NCI-H510A treated with DMSO at 0.1 percent for 48 hours (cell line): Measurements from ENCODE around the gene SLC37A1.
A peak's percentile ranks its signal among the peaks of the same experiment; 100 is the strongest.

Source experiments
- DNase-seq: peaks from one replicate; lab custom pipeline; 2025; lab: John Stamatoyannopoulos, UW

SLC37A1 gene

DNA sequence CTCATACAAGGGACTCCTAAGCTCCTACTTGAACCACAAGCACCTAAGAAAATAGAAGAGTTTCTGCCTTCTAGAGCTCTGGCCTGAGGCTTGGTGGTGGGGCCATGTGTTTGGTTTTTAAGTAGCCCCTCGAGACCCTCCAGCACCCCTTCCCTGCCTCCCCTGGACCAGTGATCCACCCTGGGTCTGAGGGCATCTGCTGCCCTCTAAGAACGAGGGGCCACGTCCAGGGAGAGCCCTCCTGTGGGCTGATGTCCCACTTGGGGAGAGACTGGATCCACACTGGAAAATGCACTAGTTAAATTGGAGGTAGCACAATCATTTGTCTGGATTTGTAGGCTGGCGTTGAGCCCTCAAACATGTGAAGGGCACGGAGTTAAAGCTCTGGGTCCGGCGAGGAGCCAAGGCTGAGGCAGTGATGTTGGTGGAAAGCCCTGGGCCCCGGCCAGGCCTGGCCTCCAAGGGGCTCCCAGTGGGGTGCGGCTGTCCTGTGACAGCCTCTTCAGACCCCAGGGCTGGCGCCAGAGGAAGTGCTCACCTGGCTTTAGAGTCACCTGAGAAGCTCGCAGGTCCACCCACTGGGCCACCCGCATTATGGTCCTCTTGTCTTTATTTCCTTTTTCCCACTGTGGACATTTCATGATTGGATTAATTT, 65.2 kb downstream of the SLC37A1 start:
- DNase-seq = no peak

- no peak for DNase-seq
Measured at GRCh38 chr21:42579456-42580075, 65.9 kb downstream of the SLC37A1 start.

DNA sequence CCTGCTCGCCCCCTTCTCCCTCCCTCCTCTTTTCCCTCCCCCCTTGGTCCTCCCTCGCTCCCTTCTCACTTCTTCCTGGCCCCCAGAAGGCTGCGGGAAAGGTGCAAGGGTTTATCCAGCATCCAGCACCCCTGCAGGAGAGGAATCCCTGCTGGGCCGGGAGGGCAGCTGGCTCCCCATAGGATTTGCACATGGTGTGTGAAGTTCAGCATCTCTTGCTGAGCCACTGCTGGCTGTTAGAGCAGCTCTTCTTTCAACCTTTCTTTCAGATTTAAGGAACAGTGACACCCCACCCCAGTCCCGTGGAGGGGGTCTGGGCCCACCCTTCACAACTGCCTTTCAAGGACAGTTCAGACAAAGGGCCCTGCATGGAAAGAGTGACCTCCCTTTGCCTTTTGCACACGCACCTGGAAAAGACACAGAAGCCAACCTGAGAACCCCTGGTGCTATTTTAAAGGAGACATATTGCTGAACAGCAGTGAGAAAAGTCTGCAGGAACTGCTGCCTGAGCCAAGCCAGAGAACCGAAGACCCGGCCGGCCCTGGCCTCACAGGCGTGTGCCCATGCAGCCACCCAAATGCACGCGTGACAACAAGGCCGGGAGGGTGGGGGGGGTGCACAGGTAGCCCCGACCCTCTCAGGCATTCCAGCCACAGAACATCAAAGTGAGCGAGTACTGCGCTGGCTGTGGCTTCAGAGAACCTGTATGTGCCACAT, 66.6 kb downstream of the SLC37A1 start:
- DNase-seq = no peak

- DNase-seq = no peak
Measured at GRCh38 chr21:42580793-42581321, 67.2 kb downstream of the SLC37A1 start.

GRCh38 chr21:42581336-42581992, 67.8 kb downstream of the SLC37A1 start:
- DNase-seq = no peak

GRCh38 chr21:42581993-42582786, 68.5 kb downstream of the SLC37A1 start:
- DNase-seq = no peak

GRCh38 chr21:42582787-42583476, 69.3 kb downstream of the SLC37A1 start:
- DNase-seq = no peak

DNA sequence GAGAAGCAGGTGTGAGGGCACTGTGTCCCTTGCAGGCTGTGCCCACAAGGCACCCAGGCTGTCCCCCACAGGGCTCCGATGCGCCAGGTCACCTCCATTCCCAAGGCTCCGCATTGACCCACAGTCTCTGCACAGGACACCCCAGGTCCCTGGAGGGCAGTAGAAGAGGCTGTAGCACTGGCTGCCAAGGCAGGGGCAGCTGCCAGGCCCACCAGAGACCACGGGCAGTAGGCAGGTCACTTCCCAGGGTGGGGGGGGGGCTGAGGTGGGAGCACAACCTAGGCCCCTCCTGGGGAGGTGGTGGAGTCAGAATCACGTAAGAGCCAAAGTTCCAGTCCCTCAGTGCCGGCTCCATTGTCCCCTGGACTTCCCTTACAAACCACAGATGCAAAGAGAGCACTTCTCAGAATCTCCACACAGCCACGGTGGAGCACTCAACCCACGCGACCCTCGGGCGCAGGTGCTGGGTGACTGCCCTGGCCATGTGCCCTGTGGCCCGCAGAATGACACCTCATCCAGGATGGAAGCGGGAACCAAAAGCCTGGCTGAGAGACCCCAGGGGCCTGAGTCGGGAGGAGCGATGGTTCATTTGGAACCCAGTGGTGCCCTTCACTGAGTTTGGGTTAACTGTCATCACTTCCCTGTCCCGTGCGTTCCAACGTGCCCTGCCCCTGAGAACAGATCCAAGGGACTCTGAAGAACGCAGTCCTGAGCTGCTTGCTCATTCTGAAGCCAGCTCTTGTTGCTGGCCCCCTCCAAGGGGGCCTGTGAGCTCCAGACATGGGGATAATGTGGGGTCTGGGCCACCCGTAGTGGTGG, 70.0 kb downstream of the SLC37A1 start:
- no peak for DNase-seq

DNA sequence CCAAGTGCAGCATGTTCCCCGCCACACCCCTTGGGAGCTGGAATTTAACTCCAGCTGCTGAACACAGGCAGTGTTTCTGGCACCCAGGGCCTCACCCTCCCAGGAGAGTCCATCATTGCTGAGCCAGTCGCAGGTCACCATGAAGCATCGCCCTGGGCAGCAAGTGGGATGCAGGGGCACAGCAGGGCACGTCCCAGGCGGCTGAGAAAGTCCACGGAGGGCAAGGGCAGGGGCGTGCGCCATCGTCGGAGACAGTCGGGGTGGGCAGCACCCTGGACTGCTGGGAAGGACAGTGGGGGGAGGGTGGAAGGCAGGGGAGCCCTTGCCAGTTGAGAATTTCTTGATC, 70.6 kb downstream of the SLC37A1 start:
- DNase-seq = no peak

- no peak for DNase-seq
Measured at GRCh38 chr21:42585881-42586280, 72.2 kb downstream of the SLC37A1 start.

- DNase-seq = no peak
Measured at GRCh38 chr21:42586406-42586805, 72.8 kb downstream of the SLC37A1 start.

DNA sequence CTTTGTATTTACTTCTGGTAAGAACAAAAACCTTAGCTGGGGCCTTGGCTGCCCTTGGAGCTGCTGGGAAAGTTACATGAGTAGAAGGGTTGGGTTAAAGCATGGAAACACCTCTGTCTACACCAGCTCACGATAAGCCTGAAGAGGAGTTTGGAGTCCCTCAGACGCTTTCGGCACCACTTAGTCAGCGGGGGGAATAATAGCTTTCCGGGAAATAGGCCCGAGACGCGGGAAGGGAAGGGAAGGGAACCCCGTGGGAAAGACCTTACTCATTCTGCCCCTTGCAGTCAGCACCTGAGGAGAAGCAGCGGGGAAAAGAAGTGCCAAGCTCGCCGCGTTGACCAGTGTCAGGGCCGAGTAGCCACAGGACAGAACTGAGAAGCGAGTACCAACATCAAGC, 73.4 kb downstream of the SLC37A1 start:
- DNase-seq = no peak

DNA sequence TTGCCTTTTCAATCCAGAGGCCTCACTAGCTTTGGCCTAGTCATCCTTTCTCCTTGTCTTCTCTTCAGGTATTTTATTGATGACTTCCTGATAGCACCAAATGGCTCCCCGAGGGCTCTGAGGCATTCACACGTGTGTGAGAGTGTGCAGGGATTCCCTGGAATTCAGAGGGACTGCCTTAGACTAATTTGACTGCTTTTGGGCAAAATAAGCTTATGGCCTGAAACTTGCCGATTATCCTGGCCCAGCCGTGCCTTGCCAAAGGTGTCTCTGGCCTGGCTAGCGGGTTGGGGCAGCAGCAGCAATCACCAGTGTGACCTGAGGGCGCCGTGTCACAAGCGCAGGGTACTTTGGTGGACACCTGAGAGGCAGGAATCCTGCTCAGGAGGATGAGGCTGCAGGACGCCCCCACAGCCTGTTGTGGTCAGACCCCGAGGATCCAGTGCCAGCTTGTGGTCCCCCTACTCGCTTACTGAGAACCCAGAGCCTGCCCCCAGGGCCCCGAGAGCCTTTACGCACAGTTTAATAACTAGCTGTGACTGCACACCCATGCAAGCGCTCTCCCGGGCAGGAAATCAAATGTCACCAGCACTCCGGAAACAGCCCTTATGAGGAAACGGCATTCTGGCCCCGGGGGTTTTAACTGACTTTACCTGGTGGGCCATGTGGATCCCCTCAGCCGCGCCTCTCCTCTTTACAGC, 76.9 kb downstream of the SLC37A1 start:
- no peak for DNase-seq

- no peak for DNase-seq
Measured at GRCh38 chr21:42591170-42591869, 77.7 kb downstream of the SLC37A1 start.

DNA sequence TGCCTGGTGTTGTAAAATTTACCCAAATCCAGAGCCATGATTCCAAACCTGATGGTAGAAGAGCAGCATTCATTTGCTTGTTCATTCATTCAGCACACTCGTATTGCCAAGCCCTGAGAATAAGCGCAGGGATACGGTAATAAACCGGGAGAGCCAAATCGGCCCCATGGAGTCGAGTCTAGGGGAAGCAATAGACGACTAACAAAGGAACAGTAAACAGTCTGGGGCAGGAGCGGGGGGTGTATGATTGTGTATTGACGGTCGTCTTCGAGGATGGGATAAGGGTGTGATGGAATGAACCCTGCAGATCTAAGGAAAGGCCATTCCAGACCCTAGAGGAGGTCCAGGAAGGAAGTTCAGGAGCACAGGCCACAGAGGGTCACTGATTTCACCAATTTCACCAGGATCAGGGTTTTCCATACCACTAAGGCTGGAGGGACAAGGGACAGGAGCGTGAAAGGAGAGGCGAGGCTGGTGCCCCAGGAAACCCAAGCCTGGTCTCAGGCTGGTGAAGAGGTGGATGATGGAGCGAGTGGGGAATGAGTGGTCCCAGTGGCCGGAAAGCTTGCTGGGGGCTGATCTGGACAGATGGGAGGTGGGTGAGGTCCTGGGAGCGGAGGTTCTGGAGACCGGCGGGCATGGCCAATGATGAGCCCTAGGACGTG, 78.6 kb downstream of the SLC37A1 start:
- DNase-seq = no peak

DNA sequence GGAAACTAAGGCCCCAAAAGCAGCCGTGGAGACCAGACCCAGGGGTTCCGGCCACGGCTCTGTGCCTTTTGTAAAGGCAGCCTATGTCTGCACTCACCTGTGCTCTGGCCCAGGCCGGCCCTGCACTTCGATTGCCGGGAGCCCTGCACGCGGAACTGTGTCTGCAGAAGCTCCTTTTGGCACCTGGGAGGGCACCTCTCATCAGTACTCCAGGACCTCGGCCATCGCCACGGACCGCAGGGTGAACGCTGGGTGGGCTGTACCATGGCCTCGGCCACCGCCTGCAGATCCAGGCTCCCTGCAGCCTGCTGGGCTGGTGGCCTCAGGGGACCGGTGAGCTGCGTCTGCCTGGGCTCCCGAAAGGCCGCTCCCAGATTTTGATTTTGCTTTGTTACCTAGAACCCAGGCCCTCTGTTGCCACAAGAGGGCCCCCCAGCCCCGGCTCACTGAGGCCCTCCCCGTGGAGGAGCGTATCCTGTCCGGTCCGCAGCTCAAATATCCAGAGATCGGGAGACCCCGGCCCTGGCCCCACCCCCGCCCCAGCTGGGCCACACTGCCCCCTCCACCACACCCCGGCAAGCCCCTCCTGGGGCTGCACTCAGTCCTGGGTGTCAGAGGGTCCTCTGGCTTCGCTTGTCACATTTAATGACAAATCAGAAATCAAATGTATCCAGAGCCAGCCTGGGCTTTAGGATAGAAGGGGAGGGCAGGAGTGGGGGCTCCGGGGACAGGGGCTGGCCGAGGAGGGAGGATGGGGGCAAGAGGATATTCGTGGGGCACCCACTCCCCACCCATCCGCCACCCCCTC, 79.6 kb downstream of the SLC37A1 start:
- DNase-seq = peak; percentile 62

DNA sequence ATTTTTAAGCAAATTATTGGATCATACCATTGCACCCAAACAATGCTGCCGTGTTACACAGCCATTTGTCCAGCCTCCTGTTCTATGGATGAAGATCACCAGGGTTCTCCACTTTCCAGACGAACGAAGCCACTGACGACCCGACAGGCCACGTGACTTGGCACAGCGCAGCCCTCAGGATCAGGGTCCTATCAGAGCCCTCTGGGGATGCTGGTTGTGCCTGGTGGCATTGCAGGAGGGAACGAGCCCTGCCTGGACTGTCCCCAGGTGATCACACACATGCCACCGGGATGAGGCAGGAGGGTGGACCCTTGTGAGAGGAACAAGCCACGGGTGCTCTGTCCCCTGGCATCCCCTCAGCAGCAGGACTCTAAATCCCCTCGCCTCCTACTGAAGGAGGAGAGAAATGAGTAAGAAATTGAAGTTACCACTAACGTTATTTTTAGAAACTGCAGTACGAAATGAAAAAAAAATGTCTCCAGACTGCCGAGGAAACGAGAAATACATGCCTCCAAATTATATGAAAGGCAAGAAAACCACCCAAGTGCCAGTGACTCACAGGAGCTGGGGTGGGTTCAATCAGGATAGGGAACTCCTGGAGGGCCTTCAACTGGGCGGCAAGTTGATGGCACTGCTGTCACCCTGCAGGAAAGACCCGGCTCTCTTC, 81.1 kb downstream of the SLC37A1 start:
- no peak for DNase-seq
